Caco-2 (cell line): ENCODE results near the gene WNT5A. TPM values are rescaled to one million over a fixed set of nuclear protein-coding genes. Genes with fewer than 3 reads are reported as not detected.

Source experiments
- BruUV-seq: library from RNA; stranded (reverse); fragments of 400-500 nt; replicated peaks from 2 replicates; lab custom pipeline; 2021; lab: Mats Ljungman, UMichigan
- CTCF ChIA-PET: fragments of 300-600 bp; sonication (Branson Sonifier 250); formaldehyde crosslinking; loops from one replicate; lab custom pipeline; 2022; ENCODE audit warnings: antibody characterized with exemption; lab: Charles Lee
- POLR2A ChIA-PET: fragments of 300-600 bp; sonication (Branson Sonifier 250); formaldehyde crosslinking; loops from one replicate; lab custom pipeline; 2022; ENCODE audit warnings: antibody characterized with exemption; lab: Charles Lee
- DNase-seq, 2 experiments: peaks; one replicate each; pipeline versions ENCODE4 v3.0.0 to v3.0.0-alpha.2; 2020 to 2022
- H3K27me3 ChIP-seq: replicated peaks from 2 replicates; pipeline ENCODE4 v1.6.0; 2011; ENCODE audit warnings: low read length; ENCODE audit not compliant: control insufficient read depth, insufficient read depth
- H3K36me3 ChIP-seq: 2 replicates; pipeline ENCODE4 v1.5.1; 2011; ENCODE audit warnings: low read length; ENCODE audit not compliant: control insufficient read depth, insufficient read depth
- H3K4me1 ChIP-seq: fragments of 250-450 bp; sonication (Bioruptor Pico); 2 replicates; pipeline ENCODE4 v1.5.1; 2020; ENCODE audit warnings: mild to moderate bottlenecking
- H3K4me3 ChIP-seq: 2 replicates; pipeline ENCODE4 v1.5.1; 2011; ENCODE audit warnings: low read depth, mild to moderate bottlenecking, control low read depth, low read length
- H3K9me3 ChIP-seq: fragments of 250-450 bp; sonication (Bioruptor Pico); 2 replicates; pipeline ENCODE4 v1.5.1; 2020; ENCODE audit warnings: mild to moderate bottlenecking, moderate library complexity
- H3K27ac Mint-ChIP-seq: one replicate; pipeline ENCODE4 v1.8.0; 2022; ENCODE audit warnings: mixed read lengths; ENCODE audit not compliant: unreplicated experiment
- H3K27me3 Mint-ChIP-seq: one replicate; pipeline ENCODE4 v1.8.0; 2022; ENCODE audit warnings: mixed read lengths; ENCODE audit not compliant: insufficient read depth, unreplicated experiment
- H3K36me3 Mint-ChIP-seq: one replicate; pipeline ENCODE4 v1.8.0; 2022; ENCODE audit warnings: mild to moderate bottlenecking, mixed read lengths; ENCODE audit not compliant: insufficient read depth, unreplicated experiment
- H3K4me1 Mint-ChIP-seq: one replicate; pipeline ENCODE4 v1.8.0; 2022; ENCODE audit warnings: low read depth, mixed read lengths; ENCODE audit not compliant: unreplicated experiment
- H3K4me3 Mint-ChIP-seq: one replicate; pipeline ENCODE4 v1.8.0; 2022; ENCODE audit warnings: mild to moderate bottlenecking, moderate library complexity, mixed read lengths; ENCODE audit not compliant: unreplicated experiment
- H3K9me3 Mint-ChIP-seq: one replicate; pipeline ENCODE4 v1.8.0; 2022; ENCODE audit warnings: mixed read lengths; ENCODE audit not compliant: unreplicated experiment
- CTCF ChIP-seq, 2 experiments: fragments of 200-600 bp in 1 of 2; IDR thresholded peaks; 1 replicate in 1 of 2; 2 replicates in 1 of 2; pipeline versions ENCODE4 v1.5.1 to v1.8.0; 2011 to 2022; ENCODE audit warnings: antibody characterized with exemption in 1 of 2, control low read depth in 1 of 2, inconsistent platforms in 1 of 2, low read depth in 1 of 2, low read length in 1 of 2, mild to moderate bottlenecking in 1 of 2, moderate library complexity in 1 of 2; ENCODE audit not compliant: insufficient read depth in 1 of 2, severe bottlenecking in 1 of 2, unreplicated experiment in 1 of 2
- intact Hi-C: fragments of 100-400 bp; cut with micrococcal nuclease; formaldehyde crosslinking; loops from one replicate; pipeline ENCODE4 v1.10.0; 2022; ENCODE audit not compliant: unreplicated experiment
- total RNA-seq: library from RNA; stranded (reverse); gene quantifications from 2 replicates; pipeline ENCODE4 v1.2.3, GENCODE V29; 2022

Gene WNT5A
- total RNA-seq, 1 experiment from 2014 or later = 8.8 TPM

GRCh38 chr3:55453886-55454496, 33.1 kb downstream of the WNT5A start:
- Mint-ChIP-seq H3K4me3 (no peak overlapping the region), H3K4me1 (peaks cover 7% of the 10 kb centered on the region), H3K9me3 (no peaks in the 10 kb centered on the region), H3K27ac (no peak overlapping the region), H3K36me3 (no peaks in the 10 kb centered on the region), H3K27me3 (no peaks in the 10 kb centered on the region)
- no peak for DNase-seq
- no peaks in the 10 kb centered on the region for H3K27me3 ChIP-seq
- peaks cover 8% of the 10 kb centered on the region for H3K4me1 ChIP-seq
- H3K9me3 ChIP-seq = no peaks in the 10 kb centered on the region
- H3K36me3 ChIP-seq = no peaks in the 10 kb centered on the region
- BruUV-seq = no TSS peak
- ChIA-PET CTCF (no interaction called here), POLR2A (no interaction called here)
- intact Hi-C loops = no loop called here
- no peak overlapping the region for H3K4me3 ChIP-seq
- TF ChIP-seq CTCF (IDR thresholded peaks at IDR 0.05; ENCODE audit: insufficient read depth in 1 of 2, low read depth in 1 of 2, low read length in 1 of 2, severe bottlenecking in 1 of 2, unreplicated experiment in 1 of 2) = no peak

- Mint-ChIP-seq H3K4me1 (peaks cover 8% of the 10 kb centered on the region), H3K27ac (no peak overlapping the region), H3K4me3 (no peak overlapping the region), H3K36me3 (no peaks in the 10 kb centered on the region), H3K27me3 (no peaks in the 10 kb centered on the region), H3K9me3 (no peaks in the 10 kb centered on the region)
- POLR2A ChIA-PET = no interaction called here
- H3K36me3 ChIP-seq = no peaks in the 10 kb centered on the region
- H3K27me3 ChIP-seq = no peaks in the 10 kb centered on the region
- no peak for TF ChIP-seq CTCF (IDR thresholded peaks at IDR 0.05; ENCODE audit: insufficient read depth in 1 of 2, low read depth in 1 of 2, low read length in 1 of 2, severe bottlenecking in 1 of 2, unreplicated experiment in 1 of 2)
- H3K4me3 ChIP-seq = no peak overlapping the region
- no peak for DNase-seq
- no peaks in the 10 kb centered on the region for H3K9me3 ChIP-seq
- CTCF ChIA-PET = no interaction called here
- BruUV-seq = no TSS peak
- intact Hi-C loops = no loop called here
- H3K4me1 ChIP-seq = peaks cover 10% of the 10 kb centered on the region
Measured at GRCh38 chr3:55452886-55453285, 34.2 kb downstream of the WNT5A start.

- TF ChIP-seq CTCF (IDR thresholded peaks at IDR 0.05; ENCODE audit: insufficient read depth in 1 of 2, low read depth in 1 of 2, low read length in 1 of 2, severe bottlenecking in 1 of 2, unreplicated experiment in 1 of 2) = no peak
- no peak overlapping the region for H3K27ac Mint-ChIP-seq
- H3K36me3 ChIP-seq = no peaks in the 10 kb centered on the region
- no peaks in the 10 kb centered on the region for H3K36me3 Mint-ChIP-seq
- H3K27me3 ChIP-seq = no peaks in the 10 kb centered on the region
- ChIA-PET POLR2A (no interaction called here), CTCF (no interaction called here)
- peaks cover 14% of the 10 kb centered on the region for H3K4me1 ChIP-seq
- peak in 1 of 2 experiments; percentile 10 for DNase-seq
- H3K4me1 Mint-ChIP-seq = peaks cover 17% of the 10 kb centered on the region
- no peak overlapping the region for H3K4me3 Mint-ChIP-seq
- H3K9me3 ChIP-seq = no peaks in the 10 kb centered on the region
- H3K27me3 Mint-ChIP-seq = no peaks in the 10 kb centered on the region
- intact Hi-C loops = no loop called here
- BruUV-seq = no TSS peak
- no peak overlapping the region for H3K4me3 ChIP-seq
- H3K9me3 Mint-ChIP-seq = no peaks in the 10 kb centered on the region
Measured at GRCh38 chr3:55449527-55449926, 37.6 kb downstream of the WNT5A start.
